ENCODE results near the gene PRKCE.

PRKCE gene

GRCh38 chr2:46169467-46169866 lies 518.0 kb downstream of the PRKCE start:
- no peak for TF ChIP-seq CTCF (IDR thresholded peaks at IDR 0.05; ENCODE audit: extremely low read depth, missing control alignments)
- no peak for DNase-seq (ENCODE audit: low spot score)

- DNase-seq (ENCODE audit: low spot score): no peak
- TF ChIP-seq CTCF (IDR thresholded peaks at IDR 0.05; ENCODE audit: extremely low read depth, missing control alignments): no peak
These were observed 518.6 kb downstream of the PRKCE start for GRCh38 chr2:46170026-46170425.

- DNase-seq (ENCODE audit: low spot score): no peak
- TF ChIP-seq CTCF (IDR thresholded peaks at IDR 0.05; ENCODE audit: extremely low read depth, missing control alignments): no peak
These were observed 519.3 kb downstream of the PRKCE start for GRCh38 chr2:46170611-46171350.

GRCh38 chr2:46171411-46171953 lies 520.0 kb downstream of the PRKCE start:
- TF ChIP-seq CTCF (IDR thresholded peaks at IDR 0.05; ENCODE audit: extremely low read depth, missing control alignments): no peak
- no peak for DNase-seq (ENCODE audit: low spot score)

GRCh38 chr2:46171996-46172546 lies 520.6 kb downstream of the PRKCE start:
- no peak for DNase-seq (ENCODE audit: low spot score)
- no peak for TF ChIP-seq CTCF (IDR thresholded peaks at IDR 0.05; ENCODE audit: extremely low read depth, missing control alignments)

- TF ChIP-seq CTCF (IDR thresholded peaks at IDR 0.05; ENCODE audit: extremely low read depth, missing control alignments): no peak
- DNase-seq (ENCODE audit: low spot score): no peak
These were observed 521.6 kb downstream of the PRKCE start for GRCh38 chr2:46173030-46173429.

GRCh38 chr2:46173636-46174250 lies 522.3 kb downstream of the PRKCE start:
- TF ChIP-seq CTCF (IDR thresholded peaks at IDR 0.05; ENCODE audit: extremely low read depth, missing control alignments): no peak
- no peak for DNase-seq (ENCODE audit: low spot score)

All from GM20000 (cell line).